Activated CD4-positive, alpha-beta T cell treated with anti-CD3 and anti-CD28 coated beads for 4 hours (primary cell): ENCODE results near the gene ANAPC15.

ENCODE experiments used
- DNase-seq, 2 donors: peaks; one replicate each; pipeline ENCODE4 v3.0.0-alpha.2; 2020

ANAPC15 gene

DNA sequence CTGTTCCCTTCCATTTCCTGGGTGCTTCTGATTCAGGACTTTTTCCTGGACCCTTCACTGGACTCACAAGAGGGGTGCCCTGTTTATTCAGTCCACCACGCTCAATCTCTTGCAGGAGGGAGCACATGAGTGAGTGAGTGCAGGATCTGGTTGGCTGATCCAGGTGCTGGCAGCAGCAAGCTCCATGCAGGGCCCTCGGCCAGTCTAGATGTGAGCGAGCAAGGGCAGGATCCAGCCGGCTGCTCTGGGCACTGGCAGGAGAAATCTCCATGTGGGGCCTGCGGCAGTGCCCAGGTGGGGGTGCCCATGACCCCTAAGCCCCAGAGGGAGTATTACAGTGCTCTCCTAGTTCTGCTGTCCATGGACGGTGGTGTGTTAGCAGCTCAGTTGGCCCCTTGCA, 11.6 kb upstream of the ANAPC15 start:
- DNase-seq, result no peak

GRCh38 chr11:72123117-72123653, 10.7 kb upstream of the ANAPC15 start:
- DNase-seq, result no peak

GRCh38 chr11:72122607-72123006, 10.1 kb upstream of the ANAPC15 start:
- DNase-seq, result no peak

DNA sequence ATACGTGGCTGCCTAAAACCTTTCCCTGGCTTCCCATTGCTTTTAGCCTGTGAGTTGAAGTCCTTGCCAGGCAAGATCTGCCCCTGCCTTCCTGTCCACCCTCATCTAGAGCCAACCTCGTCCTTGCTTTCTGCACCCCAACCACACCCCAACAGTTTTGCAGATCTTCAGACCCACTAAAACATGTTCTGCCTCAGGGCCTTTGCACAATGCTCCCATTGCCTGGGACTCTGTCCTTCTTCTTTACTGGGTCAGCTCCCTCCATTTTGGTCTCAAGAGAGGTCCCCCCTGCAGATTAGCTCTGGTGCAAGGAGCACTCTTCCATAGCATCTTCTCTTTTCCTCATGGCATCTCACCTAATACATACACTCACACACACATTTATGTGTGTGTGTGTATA, 8.4 kb upstream of the ANAPC15 start:
- no peak for DNase-seq

- DNase-seq, result no peak
Observed at GRCh38 chr11:72119198-72119597, 6.7 kb upstream of the ANAPC15 start.

DNA sequence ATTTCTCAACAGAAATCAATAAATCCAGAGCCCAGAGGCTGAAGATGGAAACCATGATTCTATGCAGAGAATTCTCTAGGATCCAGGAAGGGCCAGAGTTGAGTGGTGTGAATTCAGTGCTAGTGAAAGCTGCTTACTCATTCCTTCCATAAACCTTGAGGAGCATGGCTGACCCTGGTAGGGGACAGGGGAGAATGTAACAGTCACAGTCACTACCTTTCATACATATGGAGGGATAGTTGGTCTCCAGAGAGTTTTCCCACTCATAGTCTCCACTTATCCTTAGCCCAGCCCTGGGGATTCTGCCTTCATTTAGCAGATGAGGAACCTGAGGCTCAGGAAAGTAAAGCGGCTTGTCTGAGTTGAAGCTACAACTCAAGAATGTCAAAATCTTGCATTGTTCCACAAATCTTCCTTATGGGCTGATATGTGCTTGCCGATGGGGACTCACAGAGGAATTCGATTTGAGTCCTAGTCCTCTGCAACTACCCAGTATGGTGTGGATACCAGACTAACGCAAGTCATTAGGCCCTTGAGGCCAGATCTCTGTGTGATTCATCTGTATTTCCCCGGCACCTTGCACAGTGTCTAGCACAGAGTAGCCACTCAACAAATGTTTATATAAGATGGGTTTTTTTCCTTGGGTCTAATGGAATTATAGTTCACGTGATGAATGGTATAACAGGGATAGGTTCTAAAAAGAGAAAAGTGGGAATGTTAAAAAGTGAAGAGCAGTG, 3.7 kb upstream of the ANAPC15 start:
- DNase-seq, result no peak

GRCh38 chr11:72114570-72114969, 2.1 kb upstream of the ANAPC15 start:
- no peak for DNase-seq

DNA sequence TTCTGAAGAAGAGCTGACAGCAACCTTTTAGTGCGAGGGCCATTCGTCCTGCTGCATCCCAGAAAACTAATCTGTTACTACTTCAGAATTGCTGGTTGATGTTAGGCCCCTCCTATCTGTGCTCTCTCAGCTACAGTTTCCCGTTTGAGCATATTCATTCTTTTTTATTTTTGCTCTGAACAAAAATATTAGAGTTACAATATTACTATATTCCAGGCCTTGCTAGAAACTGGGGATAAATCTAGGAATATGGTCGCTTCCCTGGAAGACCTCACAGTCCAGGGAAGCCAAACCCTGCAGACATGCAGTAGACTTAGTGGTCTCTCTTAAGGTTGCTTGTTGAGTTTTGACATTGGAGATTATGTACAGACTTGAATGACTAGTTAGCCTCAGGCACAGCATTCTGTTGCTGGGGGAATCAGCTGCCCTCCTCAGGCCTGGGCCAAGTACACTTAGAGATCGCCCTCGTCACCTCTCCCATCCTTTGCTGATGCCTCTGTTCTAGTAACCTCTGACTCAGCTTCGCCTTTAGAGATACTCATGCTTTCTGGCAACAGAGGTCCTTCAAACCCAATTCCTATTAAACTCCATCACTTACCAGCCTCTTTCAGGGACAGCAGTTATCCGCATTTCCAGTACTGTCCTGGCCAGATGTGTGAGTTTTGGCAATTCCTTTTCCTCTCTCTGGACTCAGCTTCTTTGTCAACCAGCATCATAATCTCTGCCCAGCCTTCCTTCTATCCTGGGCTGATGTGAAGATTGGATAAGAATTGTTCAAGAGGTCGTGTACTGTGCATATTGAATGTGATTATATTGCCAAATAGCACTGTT, 698 bp upstream of the ANAPC15 start:
- no peak for DNase-seq

DNA sequence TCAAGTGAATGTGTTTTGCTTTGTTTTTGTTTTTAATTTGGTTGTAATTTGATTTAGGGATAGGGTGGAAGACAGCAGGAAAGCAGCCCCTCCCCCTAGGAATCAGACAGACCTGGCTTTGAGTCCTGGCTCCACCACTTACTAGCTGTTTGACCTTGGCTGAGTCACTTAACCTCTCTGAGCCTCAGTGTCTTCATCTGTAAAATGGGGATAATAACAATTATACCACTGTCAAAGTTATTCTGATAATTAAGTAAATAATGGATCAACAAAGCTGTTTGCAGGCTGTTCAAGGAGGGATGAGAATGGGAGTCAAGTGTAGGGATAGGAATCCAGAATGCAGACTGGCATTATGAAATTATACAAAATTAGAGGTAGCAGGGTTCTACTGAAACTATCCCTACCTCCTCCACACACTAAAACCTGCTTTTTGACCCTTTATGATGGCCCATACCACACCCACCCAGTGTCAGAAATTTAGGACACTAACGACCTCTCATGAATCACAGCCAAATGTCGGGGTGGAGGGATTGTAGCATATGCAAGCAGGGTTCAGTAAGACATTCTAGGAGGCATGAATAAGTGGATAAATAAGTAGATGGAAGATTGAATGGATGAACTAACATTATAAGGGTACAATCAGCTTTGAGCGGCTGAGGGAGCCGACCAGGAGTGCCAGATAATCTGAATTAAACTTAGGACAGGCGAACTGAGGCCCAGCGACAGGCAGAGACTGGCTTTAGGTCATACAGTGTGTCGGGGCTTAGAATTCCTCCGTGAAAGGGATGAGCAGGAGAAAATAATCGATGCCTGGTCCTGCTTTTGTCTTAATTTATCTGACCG, 974 bp downstream of the ANAPC15 start:
- no peak for DNase-seq

- DNase-seq, result no peak
Observed at GRCh38 chr11:72105888-72106287, 6.6 kb downstream of the ANAPC15 start, which contains the start of gene TOMT. Gene TOMT (plus strand): TSS chr11:72105924. CDS start chr11:72105952, 28 bp downstream.

GRCh38 chr11:72103754-72104167, 8.7 kb downstream of the ANAPC15 start:
- DNase-seq, result no peak

DNA sequence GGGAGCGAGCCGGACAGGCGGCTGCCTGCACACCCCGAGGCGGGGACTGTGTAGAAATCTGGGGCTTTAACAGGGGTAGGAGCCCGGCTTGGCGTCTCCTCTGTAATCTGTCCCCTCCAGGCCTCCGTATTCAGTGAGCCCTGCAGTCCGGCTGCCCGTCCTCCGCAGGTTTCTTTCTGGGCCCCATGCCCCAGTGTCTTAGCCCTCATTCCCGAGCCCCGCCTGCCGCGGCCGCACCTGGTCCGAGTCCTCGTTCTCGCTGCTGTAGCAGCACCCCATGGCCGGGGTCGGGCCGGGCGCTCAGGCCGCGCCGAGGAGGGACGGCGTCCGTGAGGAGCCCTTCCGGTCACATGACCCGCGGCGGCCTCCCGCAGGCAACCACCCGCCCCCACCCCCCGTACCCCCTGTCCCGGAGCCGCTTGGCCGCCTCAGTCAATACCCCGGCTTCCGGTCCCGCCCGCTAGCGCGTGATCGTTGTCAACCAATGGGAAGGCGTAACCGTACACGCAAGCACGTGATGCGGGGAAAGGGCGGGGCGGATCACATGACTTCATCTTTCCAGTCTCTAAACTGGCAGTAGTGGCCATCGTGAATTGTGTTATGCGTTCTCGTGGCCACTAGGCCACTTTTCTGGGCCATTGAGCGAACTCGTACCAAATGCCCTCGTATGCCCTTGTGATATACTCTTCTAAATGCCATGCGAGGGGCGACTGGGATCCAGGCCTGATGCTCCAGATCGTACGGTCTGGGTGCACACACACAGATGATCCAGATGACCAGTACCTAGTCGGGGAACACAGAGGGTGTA, 9.3 kb downstream of the ANAPC15 start, which contains the start of gene LAMTOR1:
Gene LAMTOR1 (minus strand): TSS at position 352 of the 808 bp plus-strand sequence. CDS start 73 bp downstream, at position 279.
- peak; percentile 96 to 98 for DNase-seq

DNA sequence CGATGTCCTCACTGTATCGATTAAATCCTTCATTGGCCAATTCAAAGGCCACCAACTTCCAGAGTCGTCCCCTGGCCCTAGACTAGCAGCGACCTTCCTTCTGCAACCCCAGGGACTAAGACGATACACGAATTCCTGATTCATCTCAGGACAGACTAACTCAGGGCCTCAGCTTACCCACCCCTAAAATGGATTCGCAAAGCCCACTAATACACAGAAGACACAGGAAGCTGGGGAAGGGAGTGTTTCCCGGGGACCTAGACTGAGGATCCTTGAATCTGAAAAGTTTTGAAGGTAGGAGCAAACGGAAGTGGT, 9.9 kb downstream of the ANAPC15 start:
- no peak for DNase-seq

- DNase-seq, result no peak
Observed at GRCh38 chr11:72102162-72102561, 10.3 kb downstream of the ANAPC15 start.

- DNase-seq, result no peak
Observed at GRCh38 chr11:72100462-72100861, 12.0 kb downstream of the ANAPC15 start.

DNA sequence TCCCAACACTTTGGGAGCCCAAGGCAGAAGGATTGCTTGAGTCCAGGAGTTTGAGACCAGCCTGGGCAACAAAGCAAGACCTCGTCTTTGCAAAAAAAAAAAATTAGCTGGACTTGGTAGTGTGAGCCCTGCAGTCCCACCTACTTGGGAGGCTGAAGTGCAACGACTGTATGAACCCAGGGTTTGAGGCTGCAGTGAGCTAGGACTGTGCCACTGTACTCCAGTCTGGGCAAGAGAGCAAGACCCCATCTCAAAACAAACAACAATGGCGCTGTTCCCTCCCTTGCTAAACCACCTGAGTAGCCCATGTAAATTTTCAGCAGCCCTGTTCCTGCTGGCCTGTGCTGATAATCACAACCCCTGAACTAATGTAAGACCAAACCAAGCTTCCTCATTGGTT, 12.5 kb downstream of the ANAPC15 start:
- DNase-seq, result no peak

DNA sequence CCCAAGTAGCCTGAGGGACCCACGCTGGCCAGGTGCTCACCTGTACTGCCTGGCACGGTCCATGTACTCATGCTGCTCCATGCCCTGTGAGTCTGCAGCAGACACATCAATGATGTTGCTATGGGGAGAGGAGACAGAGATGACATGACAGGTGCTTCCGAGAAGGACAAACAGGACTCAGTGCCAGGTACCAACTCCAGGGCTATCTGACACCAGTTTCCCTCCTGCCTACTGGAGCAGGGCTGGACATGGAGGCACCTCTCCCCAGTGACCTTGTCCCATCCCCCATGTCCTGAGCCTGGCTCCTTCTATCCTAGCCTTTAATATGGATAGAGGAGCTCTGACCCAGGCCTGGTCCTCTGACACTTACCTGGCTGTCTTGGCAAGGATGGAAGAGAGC, 13.8 kb downstream of the ANAPC15 start:
- DNase-seq, result no peak

DNA sequence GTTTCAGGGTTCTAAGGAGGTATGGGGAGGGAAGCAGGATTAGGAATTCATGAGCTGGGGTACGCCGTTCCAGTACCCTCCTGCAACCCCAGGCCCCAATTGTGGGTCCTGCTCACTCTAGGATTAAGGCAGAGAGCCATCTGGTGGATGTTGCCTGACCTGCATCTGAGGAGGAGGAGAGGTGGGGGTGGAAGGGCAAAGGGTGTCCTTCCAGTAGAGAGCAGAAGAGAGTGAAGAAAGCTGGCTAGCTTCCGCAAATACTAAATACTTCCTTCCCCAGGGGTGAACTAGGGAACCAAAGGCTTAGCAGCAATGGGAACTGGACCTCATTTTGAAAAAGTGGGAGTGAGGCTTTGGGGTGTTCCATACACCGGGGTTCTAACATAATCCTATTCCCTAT, 21.2 kb downstream of the ANAPC15 start:
- DNase-seq, result peak; percentile 66 to 79

- no peak for DNase-seq
Observed at GRCh38 chr11:72088076-72088808, 24.3 kb downstream of the ANAPC15 start.

GRCh38 chr11:72085621-72086351, 26.7 kb downstream of the ANAPC15 start:
- DNase-seq, result no peak

DNA sequence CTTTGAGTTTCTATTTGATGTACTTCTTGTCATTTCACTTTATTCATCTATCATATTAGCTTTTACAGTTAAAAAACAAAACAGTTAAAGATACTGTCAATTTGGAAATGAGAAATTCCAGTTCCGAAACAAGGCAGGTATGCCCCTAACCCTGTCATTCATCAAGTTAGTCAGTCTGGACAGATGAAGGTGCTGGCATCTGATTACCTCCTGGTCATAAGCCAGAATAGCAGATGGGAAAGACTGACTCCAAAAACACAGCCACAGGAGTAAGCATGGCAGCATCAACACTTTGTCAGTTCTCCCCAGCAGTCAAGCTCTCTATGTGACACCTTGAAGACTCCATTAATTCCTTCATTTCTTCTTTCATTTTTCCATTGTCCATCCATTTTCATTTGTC, 27.5 kb downstream of the ANAPC15 start:
- DNase-seq, result no peak
